H9 (cell line): Measurements from ENCODE around the gene ERCC6L2. TPM values are rescaled to one million over a fixed set of nuclear protein-coding genes. Genes with fewer than 3 reads are reported as not detected.
A peak's percentile ranks its signal among the peaks of the same experiment; 100 is the strongest.

Experiments
- DNase-seq: peaks from one replicate; pipeline ENCODE4 v3.0.0-alpha.2; 2017
- H2AFZ ChIP-seq: one replicate; pipeline ENCODE4 v1.6.1; 2013; ENCODE audit warnings: mild to moderate bottlenecking, low read length, control low read depth, moderate library complexity
- H2AK5ac ChIP-seq: 2 replicates; pipeline ENCODE4 v1.6.1; 2013; ENCODE audit warnings: low read length, control low read depth, mixed read lengths; ENCODE audit not compliant: insufficient read length
- H2BK120ac ChIP-seq: one replicate; pipeline ENCODE4 v1.6.1; 2013; ENCODE audit warnings: low read depth, mild to moderate bottlenecking, low read length, control low read depth, inconsistent platforms; ENCODE audit not compliant: poor library complexity, severe bottlenecking
- H2BK12ac ChIP-seq: 2 replicates; pipeline ENCODE4 v1.6.1; 2013; ENCODE audit warnings: low read length, control low read depth, mixed read lengths, low read depth; ENCODE audit not compliant: insufficient read length
- H2BK15ac ChIP-seq: 2 replicates; pipeline ENCODE4 v1.6.1; 2013; ENCODE audit warnings: low read depth, low read length, control low read depth
- H2BK20ac ChIP-seq: one replicate; pipeline ENCODE4 v1.6.1; 2013; ENCODE audit warnings: low read depth, mild to moderate bottlenecking, low read length, control low read depth, inconsistent platforms; ENCODE audit not compliant: poor library complexity, severe bottlenecking
- H2BK5ac ChIP-seq: 2 replicates; pipeline ENCODE4 v1.6.1; 2013; ENCODE audit warnings: low read length, control low read depth, mixed read lengths; ENCODE audit not compliant: insufficient read length
- H3K14ac ChIP-seq: 2 replicates; pipeline ENCODE4 v1.6.1; 2013; ENCODE audit warnings: low read length, control low read depth; ENCODE audit not compliant: insufficient read depth
- H3K18ac ChIP-seq: 2 replicates; pipeline ENCODE4 v1.6.1; 2013; ENCODE audit warnings: low read depth, mild to moderate bottlenecking, mixed read lengths, low read length, control low read depth; ENCODE audit not compliant: insufficient read length
- H3K23ac ChIP-seq: 2 replicates; pipeline ENCODE4 v1.6.1; 2013; ENCODE audit warnings: low read length, control low read depth, mixed read lengths, low read depth; ENCODE audit not compliant: insufficient read length
- H3K23me2 ChIP-seq: 2 replicates; pipeline ENCODE4 v1.6.1; 2013; ENCODE audit warnings: low read depth, mild to moderate bottlenecking, mixed read lengths, low read length, control low read depth; ENCODE audit not compliant: insufficient read length, poor library complexity, severe bottlenecking
- H3K27ac ChIP-seq: 2 replicates; pipeline ENCODE4 v1.5.1; 2013; ENCODE audit warnings: low read length, control low read depth, mixed read lengths, low read depth; ENCODE audit not compliant: insufficient read length
- H3K27me3 ChIP-seq: 2 replicates; pipeline ENCODE4 v1.6.1; 2013; ENCODE audit warnings: low read length, control low read depth, inconsistent platforms; ENCODE audit not compliant: insufficient read depth
- H3K4ac ChIP-seq: 2 replicates; pipeline ENCODE4 v1.6.1; 2013; ENCODE audit warnings: low read depth, mild to moderate bottlenecking, control low read depth, inconsistent platforms, low read length, moderate library complexity
- H3K4me1 ChIP-seq: 2 replicates; pipeline ENCODE4 v1.6.1; 2013; ENCODE audit warnings: low read length, control low read depth, inconsistent platforms; ENCODE audit not compliant: insufficient read depth
- H3K4me2 ChIP-seq: 2 replicates; pipeline ENCODE4 v1.6.1; 2013; ENCODE audit warnings: low read length, control low read depth, mixed read lengths; ENCODE audit not compliant: insufficient read length, insufficient read depth
- H3K56ac ChIP-seq: 2 replicates; pipeline ENCODE4 v1.6.1; 2013; ENCODE audit warnings: low read depth, mild to moderate bottlenecking, mixed read lengths, low read length, control low read depth; ENCODE audit not compliant: insufficient read length
- H3K79me1 ChIP-seq: 2 replicates; pipeline ENCODE4 v1.6.1; 2013; ENCODE audit warnings: low read depth, mild to moderate bottlenecking, moderate library complexity, low read length, control low read depth, inconsistent platforms; ENCODE audit not compliant: insufficient read depth, poor library complexity, severe bottlenecking
- H3K79me2 ChIP-seq: 2 replicates; pipeline ENCODE4 v1.6.1; 2013; ENCODE audit warnings: low read length, control low read depth, inconsistent platforms; ENCODE audit not compliant: insufficient read depth
- H3K9ac ChIP-seq: 2 replicates; pipeline ENCODE4 v1.6.1; 2013; ENCODE audit warnings: low read length, control low read depth, mixed read lengths; ENCODE audit not compliant: insufficient read length; ENCODE audit errors: extremely low read depth
- H3K9me3 ChIP-seq: one replicate; pipeline ENCODE4 v1.6.1; 2013; ENCODE audit warnings: low read depth, low read length, inconsistent platforms; ENCODE audit not compliant: control insufficient read depth
- H3T11ph ChIP-seq: one replicate; pipeline ENCODE4 v1.6.1; 2013; ENCODE audit warnings: mild to moderate bottlenecking, low read length, control low read depth, inconsistent platforms
- H4K20me1 ChIP-seq: one replicate; pipeline ENCODE4 v1.6.1; 2013; ENCODE audit not compliant: control insufficient read depth, insufficient read length, insufficient read depth
- H4K5ac ChIP-seq: 2 replicates; pipeline ENCODE4 v1.6.1; 2013; ENCODE audit warnings: low read depth, mild to moderate bottlenecking, mixed read lengths, low read length, control low read depth; ENCODE audit not compliant: insufficient read length
- H4K8ac ChIP-seq: replicated peaks from 2 replicates; pipeline ENCODE4 v1.6.1; 2013; ENCODE audit warnings: low read length, control low read depth, mixed read lengths, low read depth; ENCODE audit not compliant: insufficient read length
- H4K91ac ChIP-seq: 2 replicates; pipeline ENCODE4 v1.6.1; 2013; ENCODE audit warnings: low read depth, mild to moderate bottlenecking, moderate library complexity, mixed read lengths, low read length, control low read depth; ENCODE audit not compliant: insufficient read length
- H3K27ac Mint-ChIP-seq, 3 experiments: 2 replicates in 2 of 3; 3 replicates in 1 of 3; pipeline ENCODE4 v1.8.0; 2020 to 2021; ENCODE audit warnings: mixed read lengths in 3 of 3, mild to moderate bottlenecking in 1 of 3, moderate library complexity in 1 of 3
- H3K27me3 Mint-ChIP-seq: 2 replicates; pipeline ENCODE4 v1.8.0; 2021; ENCODE audit warnings: low read depth, mild to moderate bottlenecking, moderate library complexity, mixed read lengths
- H3K36me3 Mint-ChIP-seq, 3 experiments: 2 replicates in 2 of 3; 3 replicates in 1 of 3; pipeline ENCODE4 v1.8.0; 2020 to 2021; ENCODE audit warnings: low read depth in 3 of 3, mixed read lengths in 3 of 3; ENCODE audit not compliant: insufficient read depth in 1 of 3
- H3K4me1 Mint-ChIP-seq, 2 experiments: 2 replicates each; pipeline ENCODE4 v1.8.0; 2020; ENCODE audit warnings: mixed read lengths in 2 of 2
- H3K4me3 Mint-ChIP-seq, 2 experiments: 2 replicates in 1 of 2; 3 replicates in 1 of 2; pipeline ENCODE4 v1.8.0; 2020 to 2021; ENCODE audit warnings: mild to moderate bottlenecking in 2 of 2, mixed read lengths in 2 of 2, moderate library complexity in 1 of 2
- H3K9me3 Mint-ChIP-seq, 2 experiments: 2 replicates in 1 of 2; 3 replicates in 1 of 2; pipeline ENCODE4 v1.8.0; 2020; ENCODE audit warnings: mild to moderate bottlenecking in 2 of 2, mixed read lengths in 2 of 2, moderate library complexity in 1 of 2
- WGBS: extraction: QIAGEN DNeasy Blood & Tissue Kit; methylation state at CpG from one replicate; pipeline ENCODE4 v1.1.7; 2013; ENCODE audit warnings: missing lambda C conversion rate, low lambda C conversion rate, mixed read lengths; ENCODE audit not compliant: insufficient read length; ENCODE audit errors: extremely low coverage; 5-methylcytosine and 5-hydroxymethylcytosine counted together
- total RNA-seq: library from RNA; stranded (reverse); gene quantifications from 2 replicates; pipeline ENCODE4 v1.2.1, GENCODE V29; 2021
- TF ChIP-seq, protein P1 (sequence below): fragments of 200-600 bp; sonication (generic); conservative IDR thresholded peaks from 3 replicates; pipeline ENCODE4 v1.8.0; 2021; ENCODE audit warnings: antibody characterized with exemption, mild to moderate bottlenecking

The ERCC6L2 gene
- total RNA-seq, 1 experiment from 2014 or later = 57.7 TPM

DNA sequence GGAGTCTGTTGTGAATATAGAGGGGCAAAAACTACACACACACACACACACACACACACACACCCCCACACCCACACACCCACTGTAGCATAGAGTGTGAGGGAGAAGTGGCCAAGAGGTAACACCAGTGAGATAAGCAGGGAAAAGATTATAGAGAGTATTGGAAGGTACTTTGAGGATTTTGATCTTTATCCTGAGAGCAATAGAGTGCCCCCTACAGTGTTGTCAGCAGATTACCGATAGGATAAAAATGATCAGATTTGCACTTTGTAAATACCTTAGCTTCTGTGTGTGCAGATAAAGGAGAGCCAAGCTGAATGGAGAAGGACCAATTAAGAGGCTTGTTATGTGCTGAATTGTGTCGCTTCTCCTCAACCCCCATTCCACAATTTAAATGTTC is 32.3 kb downstream of the ERCC6L2 start:
- H3K4me3 Mint-ChIP-seq = no peak overlapping the region
- no peak overlapping the region for H3K14ac ChIP-seq
- no CpG with 5 or more reads among the region's 2 CpGs for WGBS

More for the DNA sequence above, 32.3 kb downstream of the ERCC6L2 start:
- Histone ChIP-seq H3K27me3 (no peaks in the 10 kb centered on the region), H2AFZ (no peak overlapping the region), H4K20me1 (no peaks in the 10 kb centered on the region), H3K9me3 (no peaks in the 10 kb centered on the region), H4K5ac (no peak overlapping the region), H3K4me2 (no peak overlapping the region), H3K79me1 (no peaks in the 10 kb centered on the region), H3K4ac (no peak overlapping the region), H2BK5ac (no peak overlapping the region), H2BK15ac (no peak overlapping the region), H3T11ph (no peak overlapping the region), H2AK5ac (no peak overlapping the region), H3K23ac (no peak overlapping the region), H2BK120ac (no peak overlapping the region), H3K23me2 (no peaks in the 10 kb centered on the region), H3K9ac (no peak overlapping the region), H2BK20ac (no peak overlapping the region), H3K27ac (no peak overlapping the region), H3K4me1 (no peaks in the 10 kb centered on the region), H2BK12ac (no peak overlapping the region), H3K18ac (no peak overlapping the region), H4K91ac (no peak overlapping the region), H3K56ac (no peak overlapping the region), H3K79me2 (no peaks in the 10 kb centered on the region), H4K8ac (no peak overlapping the region)
- H3K9me3 Mint-ChIP-seq = no peaks in the 10 kb centered on the region
- TF ChIP-seq, protein P1, sequence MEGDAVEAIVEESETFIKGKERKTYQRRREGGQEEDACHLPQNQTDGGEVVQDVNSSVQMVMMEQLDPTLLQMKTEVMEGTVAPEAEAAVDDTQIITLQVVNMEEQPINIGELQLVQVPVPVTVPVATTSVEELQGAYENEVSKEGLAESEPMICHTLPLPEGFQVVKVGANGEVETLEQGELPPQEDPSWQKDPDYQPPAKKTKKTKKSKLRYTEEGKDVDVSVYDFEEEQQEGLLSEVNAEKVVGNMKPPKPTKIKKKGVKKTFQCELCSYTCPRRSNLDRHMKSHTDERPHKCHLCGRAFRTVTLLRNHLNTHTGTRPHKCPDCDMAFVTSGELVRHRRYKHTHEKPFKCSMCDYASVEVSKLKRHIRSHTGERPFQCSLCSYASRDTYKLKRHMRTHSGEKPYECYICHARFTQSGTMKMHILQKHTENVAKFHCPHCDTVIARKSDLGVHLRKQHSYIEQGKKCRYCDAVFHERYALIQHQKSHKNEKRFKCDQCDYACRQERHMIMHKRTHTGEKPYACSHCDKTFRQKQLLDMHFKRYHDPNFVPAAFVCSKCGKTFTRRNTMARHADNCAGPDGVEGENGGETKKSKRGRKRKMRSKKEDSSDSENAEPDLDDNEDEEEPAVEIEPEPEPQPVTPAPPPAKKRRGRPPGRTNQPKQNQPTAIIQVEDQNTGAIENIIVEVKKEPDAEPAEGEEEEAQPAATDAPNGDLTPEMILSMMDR = peak; percentile 51; the same call in 2 of the 3 replicates
- H3K36me3 Mint-ChIP-seq = no peaks in the 10 kb centered on the region; a peak in 1 of 7 replicates
- no peaks in the 10 kb centered on the region for H3K27me3 Mint-ChIP-seq
- peaks cover 0 to 4% of the 10 kb centered on the region in 2 experiments; a peak in 2 of 4 replicates for H3K4me1 Mint-ChIP-seq
- H3K27ac Mint-ChIP-seq = no peak overlapping the region
- DNase-seq = no peak
